ENCODE results near the gene CAMKMT. TPM values are rescaled to one million over a fixed set of nuclear protein-coding genes. Genes with fewer than 3 reads are reported as not detected.

Gene CAMKMT
- total and polyA plus RNA-seq, 2 donors (not counting 1 experiment from before 2014, with no cell fraction given) = 6.2 to 23.3 TPM

DNA sequence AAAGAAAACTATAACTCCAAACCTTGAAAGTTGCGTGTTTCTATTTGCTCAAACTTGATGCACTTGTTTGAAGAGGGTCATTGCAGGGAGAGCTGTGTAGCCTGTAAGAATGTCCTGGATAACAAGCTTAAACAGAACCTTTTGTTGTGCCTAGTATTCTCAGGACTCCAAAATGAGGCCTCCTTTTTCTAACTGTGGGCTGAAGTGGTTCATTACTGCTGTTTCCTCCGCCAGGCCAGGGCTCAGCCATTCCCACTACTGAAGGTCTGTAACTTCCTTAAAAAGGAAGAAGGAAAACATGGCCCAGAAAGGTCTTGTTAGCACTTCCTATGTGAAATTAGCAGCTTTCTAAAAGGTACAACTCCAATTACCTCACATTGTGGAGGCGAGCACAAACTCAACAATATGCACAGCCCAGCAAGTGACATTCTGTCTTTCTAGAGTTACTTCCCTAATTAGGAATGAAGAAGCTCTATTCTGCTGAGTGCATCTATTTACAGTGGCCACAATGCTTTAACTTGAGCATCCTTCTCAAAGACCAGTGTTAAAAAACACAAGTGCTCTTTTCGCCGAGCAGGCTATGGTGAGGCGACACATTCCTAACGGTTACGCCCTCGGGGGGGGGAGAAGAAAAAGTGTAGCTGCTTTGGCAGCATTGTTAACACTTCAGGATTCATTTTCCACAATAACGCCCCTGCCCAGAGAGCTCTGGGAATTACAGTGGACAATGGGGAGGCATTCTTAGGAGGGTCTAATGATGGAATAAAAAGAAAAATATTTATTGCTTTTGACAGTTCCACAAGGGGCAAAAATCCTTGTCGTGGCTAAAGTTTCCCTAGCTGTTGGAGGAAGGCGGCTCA, 442.9 kb downstream of the CAMKMT start:
- POLR2A ChIA-PET = no interaction called here

More for the DNA sequence above, 442.9 kb downstream of the CAMKMT start:
- Mint-ChIP-seq H3K4me1 (peaks cover 34% of the 10 kb centered on the region), H3K27ac (no peak overlapping the region), H3K9me3 (ENCODE audit: insufficient read depth) (no peaks in the 10 kb centered on the region), H3K27me3 (peaks cover 86% of the 10 kb centered on the region), H3K4me3 (no peak overlapping the region)
- no peak overlapping the region for H3K4me2 ChIP-seq (replicated peaks; ENCODE audit: low read depth, low read length, poor library complexity, severe bottlenecking)
- peaks cover 0 to 18% (median 0%) of the 10 kb centered on the region in 3 donors for H3K9me3 ChIP-seq (ENCODE audit: control extremely low read depth in 1 of 3, control insufficient read depth in 2 of 3, insufficient read depth in 1 of 3, low read length in 2 of 3)
- H3K9ac ChIP-seq (ENCODE audit: low read length) = no peak overlapping the region
- DNase-seq = peak; percentile 39
- 47% methylated on average over 3 of the region's 12 CpGs for WGBS (ENCODE audit: insufficient coverage)
- no peak overlapping the region for H2AFZ ChIP-seq (ENCODE audit: insufficient read depth, low read depth, low read length, poor library complexity, severe bottlenecking)
- H4K20me1 ChIP-seq (ENCODE audit: control insufficient read depth, insufficient read depth, low read length, poor library complexity, severe bottlenecking) = no peaks in the 10 kb centered on the region
- H3K79me2 ChIP-seq (ENCODE audit: control insufficient read depth, insufficient read depth, low read length) = no peaks in the 10 kb centered on the region
- H3K36me3 ChIP-seq (replicated peaks in 1 of 2; ENCODE audit: control extremely low read depth in 1 of 2, control insufficient read depth in 1 of 2, extremely low read depth in 1 of 2, insufficient read depth in 2 of 2, low read length in 1 of 2) = no peaks in the 10 kb centered on the region
- no peak overlapping the region for H3K27ac ChIP-seq (ENCODE audit: low read length in 2 of 2)
- intact Hi-C loops (cut with micrococcal nuclease) = loop anchor here (5.0 kb wide), 1 partner anchor 138 kb away; the partner anchor contains the start of gene SIX3
- TF ChIP-seq EZH2 (IDR thresholded peaks at IDR 0.05; ENCODE audit: borderline replicate concordance, insufficient read depth, low read depth, low read length, poor library complexity, severe bottlenecking) = no peak
- TF ChIP-seq, protein P1, sequence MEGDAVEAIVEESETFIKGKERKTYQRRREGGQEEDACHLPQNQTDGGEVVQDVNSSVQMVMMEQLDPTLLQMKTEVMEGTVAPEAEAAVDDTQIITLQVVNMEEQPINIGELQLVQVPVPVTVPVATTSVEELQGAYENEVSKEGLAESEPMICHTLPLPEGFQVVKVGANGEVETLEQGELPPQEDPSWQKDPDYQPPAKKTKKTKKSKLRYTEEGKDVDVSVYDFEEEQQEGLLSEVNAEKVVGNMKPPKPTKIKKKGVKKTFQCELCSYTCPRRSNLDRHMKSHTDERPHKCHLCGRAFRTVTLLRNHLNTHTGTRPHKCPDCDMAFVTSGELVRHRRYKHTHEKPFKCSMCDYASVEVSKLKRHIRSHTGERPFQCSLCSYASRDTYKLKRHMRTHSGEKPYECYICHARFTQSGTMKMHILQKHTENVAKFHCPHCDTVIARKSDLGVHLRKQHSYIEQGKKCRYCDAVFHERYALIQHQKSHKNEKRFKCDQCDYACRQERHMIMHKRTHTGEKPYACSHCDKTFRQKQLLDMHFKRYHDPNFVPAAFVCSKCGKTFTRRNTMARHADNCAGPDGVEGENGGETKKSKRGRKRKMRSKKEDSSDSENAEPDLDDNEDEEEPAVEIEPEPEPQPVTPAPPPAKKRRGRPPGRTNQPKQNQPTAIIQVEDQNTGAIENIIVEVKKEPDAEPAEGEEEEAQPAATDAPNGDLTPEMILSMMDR (IDR thresholded peaks at IDR 0.05) = no peak
- peaks cover 32 to 50% of the 10 kb centered on the region in 2 donors for H3K4me1 ChIP-seq (ENCODE audit: control insufficient read depth in 2 of 2, insufficient read depth in 2 of 2, low read length in 2 of 2)
- no peak overlapping the region for H3K4me3 ChIP-seq (ENCODE audit: control extremely low read depth in 1 of 5, extremely low read depth in 1 of 5, insufficient read depth in 1 of 5, low read depth in 2 of 5, low read length in 4 of 5)
- peaks cover 0 to 85% (median 78%) of the 10 kb centered on the region in 4 experiments for H3K27me3 ChIP-seq (replicated peaks in 1 of 4; ENCODE audit: control extremely low read depth in 1 of 4, control insufficient read depth in 3 of 4, insufficient read depth in 4 of 4, low read length in 3 of 4)
- CTCF ChIA-PET = interaction anchor here (0.5 to 2.3 kb wide), 5 partner anchors 34 to 415 kb away, joined by 3 to 9 read pairs (median 4); no protein-coding TSS in a partner anchor
- ATAC-seq (ENCODE audit: low read depth) = no peak

All from B cell (primary cell).